CD4-positive, alpha-beta T cell (primary cell): Measurements from ENCODE around the gene KRT3. TPM values are rescaled to one million over a fixed set of nuclear protein-coding genes. Genes with fewer than 3 reads are reported as not detected.
"Not testable (repeated sequence)": the region's sequence is repeated elsewhere in the genome, so short reads cannot be mapped to it uniquely, and the experiment has no call there.

Experiments used
- ATAC-seq: fragments of 200-7000 bp; cut with Tn5 transposase; one replicate; pipeline ENCODE4 v1.10.0; 2022; ENCODE audit warnings: mild to moderate bottlenecking; ENCODE audit not compliant: poor library complexity
- CTCF ChIA-PET: fragments of 350-600 bp; sonication (Branson Sonifier 250); formaldehyde crosslinking; loops from one replicate; lab custom pipeline; 2021; ENCODE audit warnings: antibody characterized with exemption, inconsistent platforms; lab: Charles Lee
- POLR2A ChIA-PET: fragments of 350-600 bp; sonication (Branson Sonifier 250); formaldehyde crosslinking; loops from one replicate; lab custom pipeline; 2021; ENCODE audit warnings: antibody characterized with exemption, inconsistent platforms; lab: Charles Lee
- DNase-seq, 14 experiments: peaks; one replicate each; pipeline ENCODE4 v3.0.0-alpha.2; 2013 to 2020; ENCODE audit warnings: mixed read lengths in 2 of 14
- H3K27ac ChIP-seq, 2 donors: one replicate each; pipeline versions ENCODE4 v1.5.1 to v1.7.0; 2013; ENCODE audit warnings: low read length in 2 of 2, low read depth in 1 of 2, mild to moderate bottlenecking in 1 of 2
- H3K27me3 ChIP-seq, 2 experiments: 1 replicate in 1 of 2; 2 replicates in 1 of 2; pipeline versions ENCODE4 v1.6.1 to v1.7.0; 2013; ENCODE audit warnings: low read length in 2 of 2, control low read depth in 1 of 2, mild to moderate bottlenecking in 1 of 2, moderate library complexity in 1 of 2; ENCODE audit not compliant: insufficient read depth in 2 of 2, control insufficient read depth in 1 of 2
- H3K36me3 ChIP-seq: one replicate; pipeline ENCODE4 v1.6.1; 2013; ENCODE audit warnings: low read length, control low read depth; ENCODE audit not compliant: insufficient read depth
- H3K4me1 ChIP-seq: one replicate; pipeline ENCODE4 v1.6.1; 2013; ENCODE audit warnings: low read length, control low read depth; ENCODE audit not compliant: insufficient read depth
- H3K4me3 ChIP-seq: one replicate; pipeline ENCODE4 v1.5.1; 2013; ENCODE audit warnings: mild to moderate bottlenecking, low read length, moderate library complexity
- H3K9me3 ChIP-seq, 2 experiments: 1 replicate in 1 of 2; 2 replicates in 1 of 2; pipeline versions ENCODE4 v1.6.1 to v1.7.0; 2013; ENCODE audit warnings: low read length in 2 of 2, mild to moderate bottlenecking in 2 of 2, control low read depth in 1 of 2, moderate library complexity in 1 of 2; ENCODE audit not compliant: control insufficient read depth in 1 of 2, insufficient read depth in 1 of 2
- H3K27ac Mint-ChIP-seq: one replicate; pipeline ENCODE4 v1.8.0; 2020; ENCODE audit warnings: mixed read lengths
- H3K27me3 Mint-ChIP-seq: one replicate; pipeline ENCODE4 v1.8.0; 2021; ENCODE audit warnings: mixed read lengths
- H3K36me3 Mint-ChIP-seq: one replicate; pipeline ENCODE4 v1.8.0; 2021; ENCODE audit warnings: low read depth, mixed read lengths
- H3K4me1 Mint-ChIP-seq: one replicate; pipeline ENCODE4 v1.8.0; 2021; ENCODE audit warnings: low read depth, mixed read lengths
- H3K4me3 Mint-ChIP-seq: one replicate; pipeline ENCODE4 v1.8.0; 2020; ENCODE audit warnings: mild to moderate bottlenecking, mixed read lengths
- H3K9me3 Mint-ChIP-seq: one replicate; pipeline ENCODE4 v1.8.0; 2020; ENCODE audit warnings: mixed read lengths
- intact Hi-C, 2 experiments: fragments of 100-400 bp; cut with DNase I in 1 of 2; cut with micrococcal nuclease in 1 of 2; formaldehyde crosslinking; loops; one replicate each; pipeline versions ENCODE4 v1.15.1 to v1.9.0; 2023 to 2025; cut with DNase I, micrococcal nuclease
- total RNA-seq, 174 experiments: library from RNA in 2 of 174; stranded (reverse) in 2 of 174; gene quantifications; one replicate each; pipeline ENCODE4 v1.2.3 and lab custom pipeline; 2021 to 2026
- TF ChIP-seq, protein P1 (sequence below): fragments of 200-600 bp; IDR thresholded peaks from one replicate; pipeline ENCODE4 v1.8.0; 2022; ENCODE audit warnings: antibody characterized with exemption, mild to moderate bottlenecking

KRT3 gene
- total RNA-seq, 2 experiments from 2014 or later: not detected

DNA sequence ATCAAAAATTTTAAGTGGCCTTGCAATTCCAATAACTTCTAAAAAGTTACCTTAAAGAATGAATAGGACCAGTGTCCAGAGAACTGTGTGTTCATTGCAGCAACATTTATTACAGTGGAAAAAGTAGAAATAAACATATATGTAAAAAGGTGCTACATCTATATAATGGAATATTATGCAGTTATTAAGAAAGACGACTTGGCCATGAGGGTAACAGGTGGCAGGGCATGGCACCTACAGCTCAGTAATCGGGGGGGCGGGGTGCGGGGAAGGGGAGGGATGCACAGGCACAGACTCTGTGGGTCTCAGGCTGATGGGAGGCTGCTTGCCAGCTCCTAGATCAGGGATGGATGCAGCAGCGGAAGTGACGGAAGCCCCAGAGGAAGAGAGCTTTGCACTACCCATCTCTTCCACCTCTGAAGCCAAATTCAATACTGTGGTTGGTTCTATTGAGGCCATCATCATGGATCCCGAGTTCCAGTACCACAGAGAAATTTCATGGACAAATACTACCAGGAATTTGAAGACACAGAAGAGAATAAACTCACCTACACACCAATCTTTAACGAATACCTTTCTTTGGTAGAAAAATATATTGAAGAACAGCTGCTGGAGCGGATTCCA is 32.8 kb downstream of the KRT3 start:
- Histone ChIP-seq H3K4me3 (no peak overlapping the region), H3K4me1 (no peaks in the 10 kb centered on the region)

GRCh38 chr12:52761802-52762201 is 34.1 kb downstream of the KRT3 start:
- Histone ChIP-seq H3K27ac (no peak overlapping the region), H3K9me3 (peaks cover 14% of the 10 kb centered on the region in 2 experiments), H3K4me1 (no peaks in the 10 kb centered on the region), H3K27me3 (peaks cover 0 to 3% of the 10 kb centered on the region in 2 experiments), H3K4me3 (no peak overlapping the region), H3K36me3 (no peaks in the 10 kb centered on the region)
- TF ChIP-seq, protein P1, sequence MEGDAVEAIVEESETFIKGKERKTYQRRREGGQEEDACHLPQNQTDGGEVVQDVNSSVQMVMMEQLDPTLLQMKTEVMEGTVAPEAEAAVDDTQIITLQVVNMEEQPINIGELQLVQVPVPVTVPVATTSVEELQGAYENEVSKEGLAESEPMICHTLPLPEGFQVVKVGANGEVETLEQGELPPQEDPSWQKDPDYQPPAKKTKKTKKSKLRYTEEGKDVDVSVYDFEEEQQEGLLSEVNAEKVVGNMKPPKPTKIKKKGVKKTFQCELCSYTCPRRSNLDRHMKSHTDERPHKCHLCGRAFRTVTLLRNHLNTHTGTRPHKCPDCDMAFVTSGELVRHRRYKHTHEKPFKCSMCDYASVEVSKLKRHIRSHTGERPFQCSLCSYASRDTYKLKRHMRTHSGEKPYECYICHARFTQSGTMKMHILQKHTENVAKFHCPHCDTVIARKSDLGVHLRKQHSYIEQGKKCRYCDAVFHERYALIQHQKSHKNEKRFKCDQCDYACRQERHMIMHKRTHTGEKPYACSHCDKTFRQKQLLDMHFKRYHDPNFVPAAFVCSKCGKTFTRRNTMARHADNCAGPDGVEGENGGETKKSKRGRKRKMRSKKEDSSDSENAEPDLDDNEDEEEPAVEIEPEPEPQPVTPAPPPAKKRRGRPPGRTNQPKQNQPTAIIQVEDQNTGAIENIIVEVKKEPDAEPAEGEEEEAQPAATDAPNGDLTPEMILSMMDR: no peak
- no peak for ATAC-seq
- no peaks in the 10 kb centered on the region for H3K36me3 Mint-ChIP-seq
- H3K9me3 Mint-ChIP-seq: no peaks in the 10 kb centered on the region
- intact Hi-C loops: no loop called here
- H3K4me3 Mint-ChIP-seq: no peak overlapping the region
- POLR2A ChIA-PET: no interaction called here
- CTCF ChIA-PET: no interaction called here
- no peak overlapping the region for H3K27ac Mint-ChIP-seq
- DNase-seq: no peak
- no peaks in the 10 kb centered on the region for H3K4me1 Mint-ChIP-seq
- H3K27me3 Mint-ChIP-seq: no peaks in the 10 kb centered on the region

More for the DNA sequence above, 32.8 kb downstream of the KRT3 start:
- TF ChIP-seq, protein P1: no peak
- H3K36me3 ChIP-seq: no peaks in the 10 kb centered on the region
- no peak overlapping the region for H3K27ac ChIP-seq
- Mint-ChIP-seq H3K27me3 (no peaks in the 10 kb centered on the region), H3K4me3 (no peak overlapping the region), H3K4me1 (no peaks in the 10 kb centered on the region), H3K27ac (no peak overlapping the region), H3K36me3 (no peaks in the 10 kb centered on the region), H3K9me3 (no peaks in the 10 kb centered on the region)
- intact Hi-C loops: no loop called here
- ATAC-seq: no peak
- no peak for DNase-seq
- peaks cover 14% of the 10 kb centered on the region in 2 experiments for H3K9me3 ChIP-seq
- H3K27me3 ChIP-seq: peaks cover 0 to 3% of the 10 kb centered on the region in 2 experiments
- ChIA-PET CTCF (no interaction called here), POLR2A (no interaction called here)

- H3K4me1 ChIP-seq, DNase-seq, H3K27me3 ChIP-seq, H3K27ac Mint-ChIP-seq, H3K4me3 ChIP-seq, POLR2A ChIA-PET, H3K27ac ChIP-seq, CTCF ChIA-PET, H3K4me1 Mint-ChIP-seq, H3K36me3 Mint-ChIP-seq, H3K27me3 Mint-ChIP-seq, intact Hi-C loops, H3K36me3 ChIP-seq, ATAC-seq, H3K9me3 Mint-ChIP-seq, H3K4me3 Mint-ChIP-seq: not testable (repeated sequence)
- H3K9me3 ChIP-seq: peaks cover 14% of the 10 kb centered on the region in 2 experiments
Observed at GRCh38 chr12:52761218-52761617, 34.7 kb downstream of the KRT3 start.

GRCh38 chr12:52760623-52761022 is 35.3 kb downstream of the KRT3 start:
- Mint-ChIP-seq H3K9me3 (no peaks in the 10 kb centered on the region), H3K27me3 (no peaks in the 10 kb centered on the region), H3K4me3 (no peak overlapping the region), H3K36me3 (no peaks in the 10 kb centered on the region), H3K27ac (no peak overlapping the region), H3K4me1 (no peaks in the 10 kb centered on the region)
- H3K27ac ChIP-seq: no peak overlapping the region
- ChIA-PET CTCF (no interaction called here), POLR2A (no interaction called here)
- no peaks in the 10 kb centered on the region for H3K4me1 ChIP-seq
- no peak overlapping the region for H3K4me3 ChIP-seq
- DNase-seq: no peak
- H3K9me3 ChIP-seq: peaks cover 14% of the 10 kb centered on the region in 2 experiments
- TF ChIP-seq, protein P1: no peak
- ATAC-seq: no peak
- no peaks in the 10 kb centered on the region for H3K36me3 ChIP-seq
- peaks cover 0 to 5% of the 10 kb centered on the region in 2 experiments for H3K27me3 ChIP-seq
- intact Hi-C loops: no loop called here
